ENCODE measurements around the gene CSHL1. TPM values are rescaled to one million over a fixed set of nuclear protein-coding genes. Genes with fewer than 3 reads are reported as not detected.
"Not testable (repeated sequence)": the region's sequence is repeated elsewhere in the genome, so short reads cannot be mapped to it uniquely, and the experiment has no call there.

CSHL1 gene
- total and polyA plus RNA-seq, 9 of the 15 experiments (the other 6 are each of a cell fraction or from before 2014, with no cell fraction given): not detected

DNA sequence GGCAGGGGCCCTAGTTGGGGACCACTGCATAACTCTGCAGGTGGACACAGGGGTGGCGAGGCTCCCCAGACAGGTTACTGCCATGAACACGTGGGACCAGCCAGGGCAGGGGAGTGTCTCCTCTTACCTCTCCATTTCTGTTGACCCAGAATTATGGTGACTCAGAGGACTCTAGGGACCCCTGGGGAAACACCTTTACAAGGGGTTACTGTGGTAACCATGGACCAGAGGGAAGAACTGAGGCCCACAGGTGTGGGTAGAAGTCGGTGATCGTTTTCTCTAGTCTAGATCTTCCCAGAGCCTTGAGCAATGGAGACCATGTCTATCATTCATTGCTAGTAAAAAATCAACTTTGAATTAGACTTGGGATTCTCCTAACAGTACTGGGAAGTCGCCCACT, 9.7 kb upstream of the CSHL1 start:
- H3K4me1 ChIP-seq (replicated peaks in 1 of 2; ENCODE audit: control insufficient read depth in 2 of 2, insufficient read depth in 2 of 2, low read length in 2 of 2); intact Hi-C loops (cut with micrococcal nuclease); ATAC-seq; H3K36me3 ChIP-seq (ENCODE audit: control insufficient read depth, insufficient read depth, low read length); in situ Hi-C loops (cut with MboI); H3K9me1 ChIP-seq (ENCODE audit: control insufficient read depth, insufficient read depth, low read length); BruUV-seq (replicated peaks); H3K4me2 ChIP-seq (ENCODE audit: insufficient read depth, low read length); CTCF ChIA-PET (ENCODE audit: low intra/inter-chr PET ratio); H3K79me2 ChIP-seq (ENCODE audit: control insufficient read depth, insufficient read depth, low read length); H3K9ac ChIP-seq (ENCODE audit: insufficient read depth in 1 of 2, low read depth in 2 of 2, low read length in 2 of 2); H2AFZ ChIP-seq (ENCODE audit: low read depth, low read length); POLR2A ChIA-PET; H3K27ac ChIP-seq (ENCODE audit: extremely low read depth, low read depth, low read length); H3K4me3 ChIP-seq; H4K20me1 ChIP-seq (replicated peaks; ENCODE audit: control insufficient read depth, insufficient read depth, low read length); DNase-seq (ENCODE audit: extremely low read depth in 1 of 4, low spot score in 3 of 4); H3K9me3 ChIP-seq (replicated peaks; ENCODE audit: control insufficient read depth, insufficient read depth, low read depth, low read length); FAIRE-seq: not testable (repeated sequence)
- H3K27me3 ChIP-seq (ENCODE audit: control insufficient read depth in 2 of 2, insufficient read depth in 2 of 2, low read length in 2 of 2): peaks cover 3 to 29% of the 10 kb centered on the region in 2 experiments; a peak in 4 of 5 replicates
- 5% methylated on average over 5 of the region's 5 CpGs for WGBS (ENCODE audit: insufficient coverage, low coverage, missing lambda C conversion rate)

DNA sequence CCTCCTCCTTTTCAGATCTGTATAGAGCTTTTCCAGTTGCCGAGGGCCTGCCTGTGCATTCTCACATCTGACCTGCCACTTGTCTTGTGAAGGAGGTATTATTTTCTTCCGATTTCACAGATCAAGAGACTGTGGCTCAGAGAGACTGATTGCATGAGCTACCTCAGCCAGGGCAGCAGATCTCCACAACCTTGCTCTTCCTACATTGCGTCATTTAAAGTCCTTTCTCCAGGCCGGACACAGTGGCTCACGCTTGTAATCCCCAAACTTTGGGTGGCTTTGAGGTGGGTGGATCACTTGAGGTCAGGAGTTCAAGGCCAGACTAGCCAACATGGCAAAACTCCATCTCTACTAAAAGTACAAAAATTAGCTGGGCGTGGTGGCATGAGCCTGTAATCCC, 9.0 kb upstream of the CSHL1 start:
- H3K36me3 ChIP-seq (ENCODE audit: control insufficient read depth, insufficient read depth, low read length); H3K27ac ChIP-seq (ENCODE audit: extremely low read depth, low read depth, low read length); FAIRE-seq; H2AFZ ChIP-seq (ENCODE audit: low read depth, low read length); H3K9me3 ChIP-seq (replicated peaks; ENCODE audit: control insufficient read depth, insufficient read depth, low read depth, low read length); H3K9me1 ChIP-seq (ENCODE audit: control insufficient read depth, insufficient read depth, low read length); H4K20me1 ChIP-seq (replicated peaks; ENCODE audit: control insufficient read depth, insufficient read depth, low read length); H3K9ac ChIP-seq (ENCODE audit: insufficient read depth in 1 of 2, low read depth in 2 of 2, low read length in 2 of 2); DNase-seq (ENCODE audit: extremely low read depth in 1 of 4, low spot score in 3 of 4); H3K4me2 ChIP-seq (ENCODE audit: insufficient read depth, low read length); ATAC-seq; in situ Hi-C loops (cut with MboI); H3K4me1 ChIP-seq (replicated peaks in 1 of 2; ENCODE audit: control insufficient read depth in 2 of 2, insufficient read depth in 2 of 2, low read length in 2 of 2); intact Hi-C loops (cut with micrococcal nuclease); H3K4me3 ChIP-seq; H3K79me2 ChIP-seq (ENCODE audit: control insufficient read depth, insufficient read depth, low read length); BruUV-seq (replicated peaks): not testable (repeated sequence)
- CTCF ChIA-PET (ENCODE audit: low intra/inter-chr PET ratio): interaction anchor here (0.9 to 2.0 kb wide), 4 partner anchors 26 to 105 kb away, joined by 3 to 10 read pairs (median 4); no protein-coding TSS in a partner anchor
- peaks cover 3 to 29% of the 10 kb centered on the region in 2 experiments; a peak in 4 of 5 replicates for H3K27me3 ChIP-seq (ENCODE audit: control insufficient read depth in 2 of 2, insufficient read depth in 2 of 2, low read length in 2 of 2)
- POLR2A ChIA-PET: interaction anchor here (0.7 to 1.6 kb wide), 3 partner anchors 10 to 104 kb away, joined by 3 to 6 read pairs (median 4); no protein-coding TSS in a partner anchor
- WGBS (ENCODE audit: insufficient coverage, low coverage, missing lambda C conversion rate): 16% methylated on average over 6 of the region's 6 CpGs
- peak; percentile 51; the same call in 1 of the 2 replicates for TF ChIP-seq CEBPB (tag; IDR thresholded peaks at IDR 0.05)
- peak; percentile 27; the same call in 1 of the 2 replicates for TF ChIP-seq CEBPG (CRISPR knock-in tag; IDR thresholded peaks at IDR 0.05)
- TF ChIP-seq CEBPG (tag; conservative IDR thresholded peaks at IDR 0.05 in 1 of 2, IDR thresholded peaks at IDR 0.05 in 1 of 2): peak in 1 of 2 experiments; percentile 55; a peak in 2 of 4 replicates
- TF ChIP-seq, protein P1, sequence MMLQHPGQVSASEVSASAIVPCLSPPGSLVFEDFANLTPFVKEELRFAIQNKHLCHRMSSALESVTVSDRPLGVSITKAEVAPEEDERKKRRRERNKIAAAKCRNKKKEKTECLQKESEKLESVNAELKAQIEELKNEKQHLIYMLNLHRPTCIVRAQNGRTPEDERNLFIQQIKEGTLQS (IDR thresholded peaks at IDR 0.05): 0 out of 2 replicates have a peak, but pooled peaks have one; percentile 15
- TF ChIP-seq, protein P1 (CRISPR knock-in tag; conservative IDR thresholded peaks at IDR 0.05): not testable (repeated sequence)

Measured in K562 (cell line).